UCSD-AML1 (cell line): ENCODE results near the gene CTNNAL1.

Experiments
- DNase-seq: peaks from one replicate; lab custom pipeline; 2025; ENCODE audit not compliant: unreplicated experiment; lab: John Stamatoyannopoulos, UW

The CTNNAL1 gene

DNA sequence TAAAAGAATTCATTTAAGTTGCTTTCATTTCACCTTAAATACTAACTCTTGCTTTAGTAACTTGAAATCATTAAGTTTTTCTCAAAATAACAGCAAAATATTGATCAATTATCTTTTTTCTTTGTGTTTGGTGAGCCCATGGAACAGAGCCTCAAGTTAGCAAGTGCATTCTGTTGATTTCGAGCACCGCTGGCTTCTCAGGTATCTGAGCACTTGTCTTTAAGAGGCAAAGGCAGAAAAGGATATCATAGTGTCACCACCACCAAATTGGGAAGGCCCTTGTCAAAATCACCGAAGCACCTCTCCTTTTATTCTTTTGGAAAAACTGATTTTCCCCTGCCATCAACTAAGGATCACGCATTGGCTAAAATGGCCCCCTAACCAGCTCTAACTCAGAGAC, 17.1 kb upstream of the CTNNAL1 start:
- DNase-seq = no peak

- DNase-seq = no peak
Observed at GRCh38 chr9:109028457-109028856, 15.2 kb upstream of the CTNNAL1 start.

DNA sequence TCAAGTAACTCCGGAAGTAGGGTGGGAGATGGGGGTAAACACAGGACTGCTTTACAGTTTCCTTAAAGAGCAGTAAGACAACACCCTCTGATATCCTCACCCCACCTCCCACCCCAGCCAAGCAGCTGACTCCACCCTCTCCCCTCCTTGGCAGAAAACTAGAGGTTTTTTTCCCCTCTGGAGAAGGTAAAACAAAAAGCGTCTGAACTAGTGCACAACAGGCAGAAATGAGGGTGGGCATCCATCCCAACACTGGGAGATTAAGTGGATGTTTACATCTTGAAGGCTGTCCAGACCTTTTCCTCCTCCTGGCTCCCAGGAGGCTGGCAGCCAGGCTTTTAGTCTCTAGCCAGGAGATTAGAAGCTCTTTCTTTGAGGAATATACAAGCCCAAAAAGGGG, 13.9 kb upstream of the CTNNAL1 start:
- DNase-seq = no peak

- DNase-seq = no peak
Observed at GRCh38 chr9:109026306-109026705, 13.0 kb upstream of the CTNNAL1 start.

DNA sequence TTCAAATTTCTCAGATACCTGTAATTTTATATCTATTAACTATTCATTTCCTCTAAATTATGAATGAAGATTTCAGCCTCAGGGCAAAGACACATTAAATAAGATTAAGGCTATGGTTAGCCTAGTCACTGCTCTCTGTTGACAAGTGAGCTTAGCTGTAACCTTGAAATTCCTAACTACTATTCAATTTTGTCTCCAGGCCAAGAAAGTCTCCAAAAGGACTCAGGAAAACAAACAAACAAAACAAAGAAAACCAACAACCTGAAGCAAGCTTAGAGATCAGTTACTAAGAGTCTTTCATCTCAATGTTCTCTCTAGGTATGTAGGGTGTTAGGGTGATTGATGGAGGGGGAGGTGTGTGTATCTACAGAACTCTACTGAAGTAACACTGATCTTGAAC, 9.6 kb upstream of the CTNNAL1 start:
- no peak for DNase-seq

GRCh38 chr9:109020581-109021511, 7.5 kb upstream of the CTNNAL1 start:
- DNase-seq = no peak

DNA sequence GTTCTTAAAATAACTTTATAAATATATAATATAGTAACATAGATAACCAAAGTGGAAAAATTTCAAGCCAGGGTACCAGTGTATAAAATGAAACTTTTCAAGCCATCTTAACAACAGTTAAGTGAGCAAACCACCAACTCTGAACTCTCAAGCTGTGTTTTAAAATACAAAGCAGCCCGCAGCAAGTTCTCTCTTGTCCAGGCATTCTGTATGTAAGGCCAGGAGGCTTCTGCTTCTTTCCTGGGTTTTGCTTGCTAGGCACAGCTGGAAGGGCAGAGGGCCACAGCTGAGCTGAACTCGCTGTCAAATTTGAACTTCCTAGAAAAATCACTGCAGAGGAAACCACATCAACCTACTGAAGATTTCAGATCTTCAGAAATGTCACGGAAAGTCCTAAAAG, 6.8 kb upstream of the CTNNAL1 start:
- no peak for DNase-seq

GRCh38 chr9:109019420-109019819, 6.1 kb upstream of the CTNNAL1 start:
- no peak for DNase-seq

DNA sequence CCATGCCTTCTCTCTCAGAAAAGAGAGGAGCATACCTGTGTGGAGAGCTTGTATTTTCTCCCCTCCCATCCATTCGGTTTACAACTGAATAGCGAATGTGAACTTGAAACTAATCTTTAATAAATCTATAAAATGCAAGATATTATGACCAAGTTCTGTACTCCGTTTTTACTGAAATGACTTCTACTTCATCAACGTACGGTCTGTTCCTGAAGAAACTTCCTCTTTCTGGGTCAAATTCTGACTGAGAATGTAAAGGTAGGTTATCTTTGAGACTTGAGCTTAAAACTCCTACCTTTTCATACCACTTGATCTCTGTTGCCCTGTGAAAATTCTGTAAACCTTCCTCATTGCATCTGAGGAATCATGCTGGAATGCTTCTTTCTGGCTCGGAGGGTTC, 4.2 kb upstream of the CTNNAL1 start:
- DNase-seq = no peak

GRCh38 chr9:109017061-109017460, 3.8 kb upstream of the CTNNAL1 start:
- DNase-seq = no peak

DNA sequence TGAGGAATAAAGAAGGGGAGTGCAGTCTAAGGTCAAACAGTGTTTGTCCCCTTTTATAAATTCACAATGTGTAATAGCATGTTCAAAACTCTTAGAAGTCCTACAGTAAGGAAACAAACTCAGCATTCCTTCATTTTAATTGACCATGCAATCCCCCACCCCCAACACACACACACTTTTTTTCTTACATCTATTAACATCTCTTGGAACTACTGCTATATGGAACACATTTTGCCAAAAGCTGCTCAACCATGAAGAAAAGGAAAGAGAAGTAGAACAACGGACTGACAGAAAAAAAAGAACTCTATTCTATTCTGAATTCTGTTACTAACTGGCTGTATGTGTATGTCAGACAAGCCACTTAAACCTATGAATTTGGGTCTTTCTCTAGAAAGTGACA, 2.8 kb upstream of the CTNNAL1 start:
- no peak for DNase-seq

DNA sequence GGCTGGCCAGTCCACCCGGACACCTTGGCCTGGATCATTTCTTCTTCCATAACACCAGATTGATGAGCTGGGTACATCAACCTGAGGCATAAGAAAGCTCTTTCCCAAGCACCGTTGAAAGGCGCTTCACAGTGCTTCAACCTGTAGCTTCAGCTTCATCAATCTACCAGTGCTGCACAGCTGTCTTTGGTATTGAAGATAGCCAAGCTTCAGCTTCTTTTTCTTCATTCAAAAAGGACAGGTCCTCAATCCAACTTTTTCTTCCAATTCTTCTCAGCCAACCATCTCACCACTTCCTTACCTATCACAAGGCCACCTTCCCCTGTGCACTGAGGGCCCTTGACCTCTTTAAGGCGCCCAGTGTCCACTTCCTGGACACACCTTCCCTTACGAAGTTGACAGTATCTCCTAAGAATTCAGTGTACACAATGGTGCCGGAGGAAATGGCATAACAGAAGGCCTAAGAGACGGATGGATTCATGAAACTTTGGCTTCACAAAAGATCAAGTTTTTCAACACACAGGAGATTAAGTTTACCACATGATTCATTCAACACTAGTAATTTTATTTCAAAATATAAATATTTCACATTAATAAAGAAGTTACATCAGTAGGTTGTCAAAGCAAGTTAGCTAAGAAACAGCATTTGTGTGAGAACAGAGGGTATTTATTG, 1.4 kb upstream of the CTNNAL1 start:
- DNase-seq = no peak

DNA sequence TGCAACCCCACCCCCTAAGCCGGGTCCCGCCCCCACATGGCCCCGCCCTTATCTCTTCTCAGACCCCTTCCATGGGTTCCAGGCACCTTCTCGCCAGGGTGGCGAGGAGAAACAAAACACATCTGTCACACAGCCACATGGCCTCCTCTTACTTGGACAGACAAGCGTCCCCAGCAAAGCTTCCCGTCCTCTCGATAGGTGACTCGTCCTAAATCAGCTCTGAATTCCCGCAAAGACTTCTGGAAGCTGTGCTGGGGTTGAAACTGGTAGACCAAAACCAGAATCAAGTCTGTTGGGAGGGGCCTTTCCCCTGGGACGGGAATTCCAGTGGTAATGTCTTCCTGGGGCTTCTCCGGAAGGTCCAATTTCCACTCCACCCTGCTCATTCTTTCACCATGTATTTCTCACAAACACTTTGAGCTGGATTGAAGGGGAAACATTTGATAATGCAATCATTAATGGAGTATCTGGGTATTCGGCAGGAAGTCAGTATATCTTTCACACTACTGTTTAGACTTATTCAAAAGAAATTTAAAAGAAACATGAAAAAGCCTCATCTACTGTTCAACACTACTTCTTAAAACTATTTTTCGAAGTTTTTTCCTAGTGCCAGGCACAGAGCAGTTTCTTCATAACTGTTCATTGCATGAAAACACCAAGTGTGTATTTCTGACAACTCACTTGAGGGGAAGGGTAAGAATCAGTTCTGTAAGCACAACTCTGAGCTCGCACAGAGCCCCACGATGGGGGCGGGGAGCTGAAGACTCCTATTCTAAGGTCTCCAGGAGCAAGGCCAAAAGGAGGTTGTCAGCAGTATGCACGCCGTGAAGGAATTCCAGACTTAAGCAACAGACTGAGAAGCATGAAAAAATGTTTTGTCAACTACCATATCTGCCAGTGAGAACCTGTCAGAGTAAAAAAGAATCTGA, 644 bp upstream of the CTNNAL1 start:
- no peak for DNase-seq

- DNase-seq = peak; percentile 41
Observed at GRCh38 chr9:109012009-109012875, 1.1 kb downstream of the CTNNAL1 start.

DNA sequence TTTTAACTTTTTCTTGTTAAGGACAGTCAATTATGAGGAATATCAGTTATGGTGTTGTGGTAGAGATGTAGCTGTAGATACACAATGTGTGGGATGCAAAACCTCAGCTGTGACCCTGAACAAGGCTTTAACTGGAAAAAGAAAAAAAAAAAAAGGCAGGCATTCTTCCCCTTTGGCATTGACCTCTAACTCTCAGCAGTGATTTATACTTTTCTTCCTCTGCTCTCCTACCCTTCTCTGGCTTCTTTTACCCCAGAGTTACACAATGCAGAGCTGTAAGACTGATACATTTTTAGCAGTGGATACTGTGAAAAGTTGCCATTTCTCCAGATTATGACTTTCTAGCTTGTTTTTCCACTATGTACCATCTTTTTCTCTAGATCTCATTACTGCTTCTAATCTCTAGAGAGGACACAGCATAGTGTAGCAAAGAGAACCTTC, 2.0 kb downstream of the CTNNAL1 start:
- no peak for DNase-seq

DNA sequence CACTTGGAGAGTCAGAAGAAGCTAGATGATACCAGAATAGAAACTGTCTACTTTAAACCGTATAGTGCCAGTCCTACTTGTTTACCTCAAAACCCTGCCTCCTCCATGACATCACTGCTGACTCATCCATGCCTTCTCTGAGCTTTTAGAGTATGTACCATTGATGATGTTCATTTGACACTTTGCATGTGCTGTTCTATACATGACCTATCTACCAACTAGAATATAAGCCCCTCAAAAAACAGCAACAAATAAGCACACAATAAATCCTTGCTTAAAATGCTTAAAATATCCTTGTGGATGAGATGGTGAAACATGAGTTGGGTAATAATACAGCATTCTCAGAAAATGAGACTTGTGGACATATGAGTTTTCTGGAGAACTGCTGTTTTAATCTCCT, 2.6 kb downstream of the CTNNAL1 start:
- DNase-seq = no peak

GRCh38 chr9:109005678-109006077, 7.6 kb downstream of the CTNNAL1 start:
- no peak for DNase-seq

GRCh38 chr9:109003116-109003515, 10.2 kb downstream of the CTNNAL1 start:
- DNase-seq = no peak

DNA sequence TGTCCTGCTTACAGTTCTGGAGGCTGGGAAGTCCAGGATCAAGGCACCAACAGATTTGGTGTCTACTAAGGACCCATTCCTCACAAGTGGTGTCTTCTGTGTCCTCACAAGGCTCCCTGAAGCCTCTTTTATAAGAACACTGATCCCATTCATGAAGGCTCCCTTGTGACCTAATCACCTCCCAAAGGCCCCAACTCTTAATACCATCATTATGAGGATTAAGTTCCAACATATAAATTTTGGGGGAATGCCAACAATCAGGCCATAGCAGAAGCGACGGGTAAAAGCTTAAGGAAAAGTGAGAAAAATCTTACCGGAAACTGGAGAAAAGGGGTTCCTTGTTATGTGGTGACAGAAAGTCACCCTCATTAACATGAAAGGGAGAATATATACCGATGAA, 11.2 kb downstream of the CTNNAL1 start:
- DNase-seq = no peak

GRCh38 chr9:109001275-109001676, 12.0 kb downstream of the CTNNAL1 start:
- DNase-seq = no peak
